Measurements from ENCODE around the gene ELAC1. TPM values are rescaled to one million over a fixed set of nuclear protein-coding genes. Genes with fewer than 3 reads are reported as not detected.

Gene ELAC1
- total and polyA plus RNA-seq, 2 of the 8 experiments (the other 6 are each of a cell fraction or from before 2014, with no cell fraction given), result 2.3 to 3.4 TPM

DNA sequence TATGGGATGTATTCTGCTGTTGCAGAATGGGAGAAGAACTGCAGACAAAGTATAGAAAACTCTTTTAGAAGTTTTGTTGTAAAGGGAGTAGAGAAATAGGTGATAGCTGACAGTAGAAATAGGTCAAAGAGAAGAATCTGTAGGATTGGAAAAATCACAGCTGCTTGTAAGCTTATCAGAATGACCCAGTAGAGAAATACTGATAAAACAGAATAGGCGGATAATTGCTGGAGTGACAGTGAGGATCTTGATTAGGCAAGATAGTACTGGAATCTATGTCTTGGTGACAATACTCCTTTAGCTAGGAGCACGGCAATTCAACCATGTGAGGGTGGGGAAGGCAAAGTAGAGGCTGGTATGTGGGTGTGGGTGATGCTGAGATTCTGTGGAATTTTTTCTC is 57.7 kb downstream of the ELAC1 start:
- Histone ChIP-seq H3K27ac (ENCODE audit: low read depth, low read length) (no peak overlapping the region), H4K8ac (ENCODE audit: extremely low read depth, insufficient read depth, low read length) (no peak overlapping the region), H3K18ac (ENCODE audit: extremely low read depth, low read length) (no peak overlapping the region), H3K4me1 (replicated peaks in 1 of 4; ENCODE audit: control insufficient read depth in 3 of 4, insufficient read depth in 4 of 4, low read length in 3 of 4) (peaks cover 4 to 9% (median 6%) of the 10 kb centered on the region in 4 experiments; a peak in 4 of 7 replicates), H2BK12ac (ENCODE audit: low read depth, low read length) (no peak overlapping the region), H3K79me1 (ENCODE audit: low read depth, low read length) (0 out of 2 replicates have a peak, but pooled peaks cover 2% of the 10 kb centered on the region), H3K23me2 (ENCODE audit: low read depth, low read length) (peaks cover 8% of the 10 kb centered on the region), H3K36me3 (ENCODE audit: control insufficient read depth in 2 of 4, insufficient read depth in 4 of 4, low read length in 3 of 4) (peaks cover 0 to 9% (median 1%) of the 10 kb centered on the region in 4 experiments; a peak in 2 of 8 replicates), H2AFZ (ENCODE audit: low read length) (no peak overlapping the region), H3K23ac (ENCODE audit: insufficient read length) (no peak overlapping the region), H3K4me2 (ENCODE audit: insufficient read depth in 1 of 2, low read depth in 2 of 2, low read length in 2 of 2) (no peak overlapping the region), H4K5ac (ENCODE audit: insufficient read length, low read depth, low read length) (no peak overlapping the region), H3K9me3 (ENCODE audit: insufficient read depth in 2 of 2, low read depth in 1 of 2, low read length in 1 of 2) (peaks cover 0 to 2% of the 10 kb centered on the region in 2 experiments; a peak in 2 of 4 replicates), H4K91ac (replicated peaks; ENCODE audit: insufficient read length, low read length) (no peak overlapping the region), H3K56ac (replicated peaks; ENCODE audit: insufficient read length, low read depth, low read length) (no peak overlapping the region), H4K20me1 (replicated peaks in 1 of 2; ENCODE audit: control insufficient read depth in 1 of 2, insufficient read depth in 2 of 2, low read length in 2 of 2) (no peaks in the 10 kb centered on the region), H3K9ac (replicated peaks in 1 of 4; ENCODE audit: extremely low read depth in 1 of 4, low read depth in 3 of 4, low read length in 3 of 4) (no peak overlapping the region), H3K14ac (ENCODE audit: insufficient read length) (no peak overlapping the region), H3K27me3 (replicated peaks in 1 of 4; ENCODE audit: control insufficient read depth in 3 of 4, extremely low read depth in 1 of 4, insufficient read depth in 3 of 4, low read length in 3 of 4) (no peaks in the 10 kb centered on the region), H2BK120ac (replicated peaks; ENCODE audit: low read depth, low read length) (no peak overlapping the region), H2BK5ac (ENCODE audit: low read depth, low read length) (no peak overlapping the region), H2BK20ac (ENCODE audit: low read length) (no peak overlapping the region), H3K79me2 (ENCODE audit: control insufficient read depth in 1 of 2, insufficient read depth in 2 of 2, low read length in 2 of 2) (peaks cover 0 to 8% of the 10 kb centered on the region in 2 experiments; a peak in 1 of 4 replicates), H3K4ac (replicated peaks; ENCODE audit: insufficient read length, low read depth, low read length) (no peak overlapping the region), H2AK5ac (ENCODE audit: low read depth, low read length) (no peak overlapping the region), H2BK15ac (ENCODE audit: low read length) (no peak overlapping the region), H3K4me3 (ENCODE audit: extremely low read depth in 1 of 4, insufficient read depth in 2 of 4, low read depth in 3 of 4, low read length in 4 of 4) (no peak overlapping the region)
- DNase-seq (ENCODE audit: low read depth in 1 of 2, low spot score in 2 of 2) (no peak), FAIRE-seq (no peak)
- ChIA-PET CTCF (ENCODE audit: partially characterized antibody) (interaction anchor here (1.9 kb wide), 1 partner anchor 16 kb away, joined by 9 read pairs; no protein-coding TSS in a partner anchor), POLR2A (ENCODE audit: partially characterized antibody) (no interaction called here)
- 91% methylated on average over 2 of the region's 2 CpGs; no CpG with 5 or more reads in 1 of the 2 experiments for WGBS, 2 experiments (ENCODE audit: extremely low coverage in 1 of 2, insufficient coverage in 1 of 2, insufficient read length in 1 of 2, insufficient replicate concordance in 2 of 2, low coverage in 1 of 2, low lambda C conversion rate in 2 of 2, missing lambda C conversion rate in 1 of 2)
- TF ChIP-seq SUZ12 (IDR thresholded peaks at IDR 0.05; ENCODE audit: low read length) (no peak), CBX8 (IDR thresholded peaks at IDR 0.05; ENCODE audit: borderline replicate concordance, low read depth, low read length) (no peak), NANOG (IDR thresholded peaks at IDR 0.05; ENCODE audit: insufficient read depth, low read depth, low read length, poor library complexity, severe bottlenecking) (no peak), BCL11A (IDR thresholded peaks at IDR 0.05; ENCODE audit: low read depth in 2 of 2, low read length in 2 of 2) (no peak), PHF8 (conservative IDR thresholded peaks at IDR 0.05; ENCODE audit: low read depth, low read length) (no peak), MAFK (IDR thresholded peaks at IDR 0.05; ENCODE audit: low read depth, low read length) (no peak), BRCA1 (IDR thresholded peaks at IDR 0.05; ENCODE audit: low read depth, low read length) (no peak), SIRT6 (IDR thresholded peaks at IDR 0.05; ENCODE audit: low read length) (no peak), CHD1 (IDR thresholded peaks at IDR 0.05; ENCODE audit: low read depth, low read length) (no peak), KDM4A (IDR thresholded peaks at IDR 0.05; ENCODE audit: low read depth, low read length, severe bottlenecking) (no peak), BACH1 (IDR thresholded peaks at IDR 0.05; ENCODE audit: low read length) (no peak), TAF1 (IDR thresholded peaks at IDR 0.05; ENCODE audit: low read depth, low read length) (no peak), EGR1 (IDR thresholded peaks at IDR 0.05; ENCODE audit: borderline replicate concordance, low read depth, low read length) (no peak), POLR2AphosphoS5 (IDR thresholded peaks at IDR 0.05; ENCODE audit: low read depth, low read length) (no peak), NRF1 (IDR thresholded peaks at IDR 0.05; ENCODE audit: low read depth, low read length) (no peak)

Measured in H1 (cell line).